ENCODE measurements around the gene HTR7. TPM values are rescaled to one million over a fixed set of nuclear protein-coding genes. Genes with fewer than 3 reads are reported as not detected.

HTR7 gene
- total and polyA plus RNA-seq, 2 of the 8 experiments (the other 6 are each of a cell fraction or from before 2014, with no cell fraction given): 22.9 to 24.6 TPM

DNA sequence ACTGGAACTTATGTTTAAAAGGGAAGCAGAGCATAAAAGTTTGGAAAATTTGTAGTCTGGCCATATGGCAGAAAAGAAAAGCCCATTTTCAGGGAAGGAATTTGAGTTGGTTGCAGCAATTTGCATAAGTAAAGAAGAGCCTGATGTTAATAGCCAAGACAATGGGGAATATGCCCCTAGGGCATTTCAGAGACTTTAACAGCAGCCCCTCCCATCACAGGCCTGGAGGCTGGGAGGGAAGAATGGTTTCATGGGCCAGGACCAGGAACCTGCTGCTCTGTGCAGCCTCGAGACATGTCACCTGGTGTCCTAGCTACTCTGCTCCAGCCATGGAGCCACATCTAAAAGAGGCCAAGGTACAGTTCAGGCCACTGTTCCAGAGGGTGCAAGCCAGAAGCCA, 35.3 kb downstream of the HTR7 start:
- Histone ChIP-seq H3K79me1 (ENCODE audit: low read depth, low read length) (no peaks in the 10 kb centered on the region), H3K4me1 (replicated peaks in 1 of 4; ENCODE audit: control insufficient read depth in 3 of 4, insufficient read depth in 4 of 4, low read length in 3 of 4) (peaks cover 0 to 3% (median 1%) of the 10 kb centered on the region in 4 experiments; a peak in 2 of 7 replicates), H2BK15ac (ENCODE audit: low read length) (no peak overlapping the region), H2AFZ (ENCODE audit: low read length) (no peak overlapping the region), H4K8ac (ENCODE audit: extremely low read depth, insufficient read depth, low read length) (no peak overlapping the region), H4K91ac (replicated peaks; ENCODE audit: insufficient read length, low read length) (no peak overlapping the region), H3K4me3 (ENCODE audit: extremely low read depth in 1 of 4, insufficient read depth in 2 of 4, low read depth in 3 of 4, low read length in 4 of 4) (peak overlapping the region in 1 of 4 experiments; percentile 28; a peak in 1 of 8 replicates), H3K9me3 (ENCODE audit: insufficient read depth in 2 of 2, low read depth in 1 of 2, low read length in 1 of 2) (peaks cover 32 to 36% of the 10 kb centered on the region in 2 experiments), H3K79me2 (ENCODE audit: control insufficient read depth in 1 of 2, insufficient read depth in 2 of 2, low read length in 2 of 2) (peaks cover 0 to 83% of the 10 kb centered on the region in 2 experiments; a peak in 2 of 4 replicates), H3K18ac (ENCODE audit: extremely low read depth, low read length) (no peak overlapping the region), H2BK5ac (ENCODE audit: low read depth, low read length) (no peak overlapping the region), H3K9ac (replicated peaks in 1 of 4; ENCODE audit: extremely low read depth in 1 of 4, low read depth in 3 of 4, low read length in 3 of 4) (no peak overlapping the region), H2BK20ac (ENCODE audit: low read length) (no peak overlapping the region), H2BK120ac (replicated peaks; ENCODE audit: low read depth, low read length) (no peak overlapping the region), H3K4me2 (ENCODE audit: insufficient read depth in 1 of 2, low read depth in 2 of 2, low read length in 2 of 2) (peak overlapping the region in 1 of 2 experiments; percentile 12; a peak in 1 of 4 replicates), H3K27me3 (replicated peaks in 1 of 4; ENCODE audit: control insufficient read depth in 3 of 4, extremely low read depth in 1 of 4, insufficient read depth in 3 of 4, low read length in 3 of 4) (no peaks in the 10 kb centered on the region), H2AK5ac (ENCODE audit: low read depth, low read length) (no peak overlapping the region), H3K27ac (ENCODE audit: low read depth, low read length) (no peak overlapping the region), H3K23ac (ENCODE audit: insufficient read length) (no peak overlapping the region), H3K14ac (ENCODE audit: insufficient read length) (no peak overlapping the region), H3K56ac (replicated peaks; ENCODE audit: insufficient read length, low read depth, low read length) (no peak overlapping the region), H3K36me3 (ENCODE audit: control insufficient read depth in 2 of 4, insufficient read depth in 4 of 4, low read length in 3 of 4) (peaks cover 0 to 20% (median 0%) of the 10 kb centered on the region in 4 experiments; a peak in 2 of 8 replicates), H4K5ac (ENCODE audit: insufficient read length, low read depth, low read length) (peak overlapping the region; percentile 53), H3K23me2 (ENCODE audit: low read depth, low read length) (peaks cover 2% of the 10 kb centered on the region; the same call in 1 of the 2 replicates), H2BK12ac (ENCODE audit: low read depth, low read length) (no peak overlapping the region), H3K4ac (replicated peaks; ENCODE audit: insufficient read length, low read depth, low read length) (no peak overlapping the region), H4K20me1 (replicated peaks in 1 of 2; ENCODE audit: control insufficient read depth in 1 of 2, insufficient read depth in 2 of 2, low read length in 2 of 2) (no peaks in the 10 kb centered on the region)
- 0 out of 2 replicates have a peak, but pooled peaks have one; percentile 4 for TF ChIP-seq POU5F1 (IDR thresholded peaks at IDR 0.05; ENCODE audit: low read depth, low read length)
- TF ChIP-seq GTF2F1 (IDR thresholded peaks at IDR 0.05; ENCODE audit: borderline replicate concordance, low read depth, low read length): no peak
- no peak for TF ChIP-seq CHD2 (IDR thresholded peaks at IDR 0.05; ENCODE audit: low read length)
- TF ChIP-seq E2F6 (IDR thresholded peaks at IDR 0.05): no peak
- TF ChIP-seq MAFK (IDR thresholded peaks at IDR 0.05; ENCODE audit: low read depth, low read length): no peak
- no peak for TF ChIP-seq TBP (IDR thresholded peaks at IDR 0.05; ENCODE audit: low read depth, low read length)
- TF ChIP-seq JUN (IDR thresholded peaks at IDR 0.05; ENCODE audit: low read depth, low read length): no peak
- TF ChIP-seq ATF2 (IDR thresholded peaks at IDR 0.05; ENCODE audit: low read length): no peak
- POLR2A ChIA-PET (ENCODE audit: partially characterized antibody): no interaction called here
- no peak for FAIRE-seq
- DNase-seq (ENCODE audit: low read depth in 1 of 2, low spot score in 2 of 2): no peak
- CTCF ChIA-PET (ENCODE audit: partially characterized antibody): interaction anchor here (2.0 kb wide), 1 partner anchor 35 kb away, joined by 9 read pairs; no protein-coding TSS in a partner anchor
- 83% methylated on average over 1 of the region's 1 CpG; no CpG with 5 or more reads in 1 of the 2 experiments for WGBS, 2 experiments (ENCODE audit: extremely low coverage in 1 of 2, insufficient coverage in 1 of 2, insufficient read length in 1 of 2, insufficient replicate concordance in 2 of 2, low coverage in 1 of 2, low lambda C conversion rate in 2 of 2, missing lambda C conversion rate in 1 of 2)
